G401 (cell line): ENCODE measurements around the gene ZNF486. TPM values are rescaled to one million over a fixed set of nuclear protein-coding genes. Genes with fewer than 3 reads are reported as not detected.
"Not testable (repeated sequence)": the region's sequence is repeated elsewhere in the genome, so short reads cannot be mapped to it uniquely, and the experiment has no call there.

Experiments used
- DNase-seq: peaks from one replicate; pipeline ENCODE4 v3.0.0-alpha.2; 2015; ENCODE audit warnings: low spot score
- in situ Hi-C: cut with HindIII; loops from 2 replicates; pipeline ENCODE4 v1.10.0; 2016; ENCODE audit warnings: low sequenced_read_pairs, mixed read lengths
- total RNA-seq: library from RNA; depleted of rRNA; stranded (reverse); fragments of >200 nt; shearing (Covaris generic); gene quantifications from 2 replicates; pipeline ENCODE4 v1.2.3, GENCODE V29; 2014; rRNA removed

Gene ZNF486
- not detected in 2 replicates for total RNA-seq

DNA sequence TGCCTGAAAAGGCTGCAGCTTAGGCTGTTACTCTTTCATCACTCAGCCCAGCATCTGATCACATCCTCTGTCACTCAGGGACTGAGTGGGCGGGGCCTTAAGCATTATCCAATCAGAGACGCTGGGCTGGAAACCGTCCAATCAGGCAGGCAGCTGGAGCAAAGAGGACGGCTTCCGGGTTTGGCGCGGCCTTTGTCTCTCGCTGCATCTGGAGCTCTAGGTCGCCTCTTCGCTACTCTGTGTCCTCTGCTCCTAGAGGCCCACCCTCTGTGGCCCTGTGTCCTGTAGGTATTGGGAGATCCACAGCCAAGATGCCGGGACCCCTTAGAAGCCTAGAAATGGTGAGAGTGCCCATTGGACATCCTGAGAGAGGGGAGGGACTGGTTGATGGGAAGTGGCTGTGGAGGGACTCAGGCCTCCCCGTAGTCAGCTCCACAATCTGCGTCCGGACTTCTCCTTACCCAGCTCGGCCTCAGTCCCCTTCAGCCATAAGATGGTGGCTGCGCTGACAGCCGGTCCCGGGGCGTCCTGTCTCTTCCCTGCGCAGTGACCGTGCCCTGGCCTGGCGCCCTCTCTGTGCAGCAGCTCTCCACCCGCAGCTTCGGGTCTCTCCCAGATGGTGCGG, at the start of gene ZNF486:
Gene ZNF486 (plus strand): TSS at position 195 of the 625 bp plus-strand sequence. CDS start 117 bp downstream, at position 312.
- peak; percentile 97 for DNase-seq
- in situ Hi-C loops = no loop called here

DNA sequence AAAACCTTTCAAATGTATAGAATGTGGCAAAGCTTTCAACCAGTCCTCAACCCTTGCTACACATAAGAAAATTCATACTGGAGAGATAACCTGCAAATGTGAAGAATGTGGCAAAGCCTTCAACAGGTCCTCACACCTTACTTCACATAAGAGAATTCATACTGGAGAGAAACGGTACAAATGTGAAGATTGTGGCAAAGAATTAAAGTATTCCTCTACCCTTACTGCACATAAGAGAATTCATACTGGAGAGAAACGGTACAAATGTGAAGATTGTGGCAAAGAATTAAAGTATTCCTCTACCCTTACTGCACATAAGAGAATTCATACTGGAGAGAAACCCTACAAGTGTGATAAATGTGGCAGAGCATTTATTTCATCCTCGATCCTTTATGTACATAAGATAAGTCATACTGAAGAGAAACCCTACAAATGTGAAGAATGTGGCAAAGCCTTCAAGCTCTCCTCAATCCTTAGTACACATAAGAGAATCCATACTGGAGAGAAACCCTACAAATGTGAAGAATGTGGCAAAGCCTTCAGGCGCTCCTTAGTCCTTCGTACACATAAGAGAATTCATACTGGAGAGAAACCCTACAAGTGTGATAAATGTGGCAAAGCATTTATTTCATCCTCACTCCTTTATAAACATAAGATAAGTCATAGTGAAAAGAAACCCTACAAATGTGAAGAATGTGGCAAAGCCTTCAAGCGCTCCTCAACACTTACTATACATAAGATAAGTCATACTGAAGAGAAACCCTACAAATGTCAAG, 48.8 kb upstream of the ZNF486 start:
- DNase-seq, in situ Hi-C loops: not testable (repeated sequence)

DNA sequence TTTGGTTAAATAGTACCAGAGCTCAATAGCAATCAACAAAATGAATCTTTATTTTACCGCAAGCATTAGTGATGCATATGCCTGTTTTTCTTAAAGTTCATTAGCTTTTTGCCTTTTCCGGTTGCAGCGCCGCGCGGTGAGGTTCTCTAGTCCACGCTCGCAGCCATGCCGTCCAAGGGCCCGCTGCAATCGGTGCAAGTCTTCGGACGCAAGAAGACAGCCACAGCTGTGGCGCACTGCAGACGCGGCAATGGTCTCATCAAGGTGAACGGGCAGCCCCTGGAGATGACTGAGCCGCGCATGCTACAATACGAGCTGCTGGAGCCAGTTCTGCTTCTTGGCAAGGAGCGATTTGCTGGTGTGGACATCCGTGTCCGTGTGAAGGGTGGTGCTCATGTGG, 42.1 kb upstream of the ZNF486 start:
- in situ Hi-C loops = no loop called here
- DNase-seq = no peak

DNA sequence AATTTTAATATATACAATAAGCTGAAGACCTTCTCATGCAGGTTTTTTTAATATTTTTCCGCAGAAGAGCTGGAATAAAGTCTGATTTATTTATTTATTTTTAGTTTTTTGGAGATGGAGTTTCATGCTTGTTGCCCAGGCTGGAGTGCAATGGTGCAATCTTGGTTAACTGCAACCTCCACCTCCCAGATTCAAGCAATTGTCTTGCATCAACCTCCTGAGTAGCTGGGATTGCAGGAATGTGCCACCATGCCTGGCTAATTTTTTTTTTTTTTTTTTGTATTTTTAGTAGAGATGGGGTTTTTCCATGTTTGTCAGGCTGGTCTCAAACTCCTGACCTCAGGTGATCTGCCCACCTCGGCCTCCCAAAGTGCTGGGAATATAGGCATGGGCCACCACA, 34.1 kb upstream of the ZNF486 start:
- not testable (repeated sequence) for DNase-seq

DNA sequence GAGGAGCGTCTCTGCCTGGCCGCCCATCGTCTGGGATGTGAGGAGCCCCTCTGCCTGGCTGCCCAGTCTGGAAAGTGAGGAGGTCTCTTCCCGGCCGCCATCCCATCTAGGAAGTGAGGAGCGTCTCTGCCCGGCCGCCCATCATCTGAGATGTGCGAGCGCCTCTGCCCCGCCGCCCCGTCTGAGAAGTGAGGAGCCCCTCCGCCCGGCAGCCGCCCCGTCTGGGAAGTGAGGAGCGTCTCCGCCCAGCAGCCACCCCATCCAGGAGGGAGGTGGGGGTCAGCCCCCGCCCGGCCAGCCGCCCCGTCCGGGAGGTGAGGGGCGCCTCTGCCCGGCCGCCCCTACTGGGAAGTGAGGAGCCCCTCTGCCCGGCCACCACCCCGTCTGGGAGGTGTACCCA, 29.3 kb upstream of the ZNF486 start:
- in situ Hi-C loops, DNase-seq: not testable (repeated sequence)

More for the DNA sequence above, 34.1 kb upstream of the ZNF486 start:
- in situ Hi-C loops = not testable (repeated sequence)

DNA sequence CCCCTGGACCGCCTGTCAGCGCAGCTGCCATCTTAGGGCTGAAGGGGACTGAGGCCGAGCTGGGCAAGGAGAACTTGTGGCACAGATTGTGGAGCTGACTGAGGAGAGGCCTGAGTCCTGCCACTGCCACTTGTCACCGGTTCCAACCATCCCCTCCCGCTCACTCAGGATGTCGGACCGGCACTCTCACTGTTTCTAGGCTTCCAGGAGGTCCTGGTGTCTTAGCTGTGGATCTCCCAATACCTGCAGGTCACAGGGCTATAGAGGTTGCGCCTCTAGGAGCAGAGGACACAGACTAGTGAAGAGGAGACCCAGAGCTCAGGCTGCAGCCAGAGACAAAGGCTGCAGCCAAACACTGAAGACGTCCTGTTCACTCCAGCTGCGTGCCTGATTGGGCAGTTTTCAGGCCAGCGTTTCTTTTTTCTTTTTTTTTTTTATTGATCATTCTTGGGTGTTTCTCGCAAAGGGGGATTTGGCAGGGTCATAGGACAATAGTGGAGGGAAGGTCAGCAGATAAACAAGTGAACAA, 15.3 kb upstream of the ZNF486 start:
- DNase-seq = no peak
- in situ Hi-C loops = no loop called here

DNA sequence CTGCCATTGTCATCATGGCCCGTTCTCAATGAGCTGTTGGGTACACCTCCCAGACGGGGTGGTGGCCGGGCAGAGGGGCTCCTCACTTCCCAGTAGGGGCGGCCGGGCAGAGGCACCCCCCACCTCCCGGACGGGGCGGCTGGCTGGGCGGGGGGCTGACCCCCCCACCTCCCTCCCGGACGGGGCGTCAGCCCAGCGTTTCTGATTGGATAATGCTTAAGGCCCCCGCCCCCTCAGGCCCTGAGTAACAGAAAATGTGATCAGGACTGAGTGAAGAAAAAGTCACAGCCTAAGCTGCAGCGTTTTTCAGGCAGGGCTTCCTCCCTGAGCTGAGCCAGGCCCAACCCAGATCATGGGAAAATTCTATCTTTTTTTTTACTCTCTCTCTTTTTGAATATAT, 14.5 kb upstream of the ZNF486 start:
- in situ Hi-C loops = not testable (repeated sequence)

DNA sequence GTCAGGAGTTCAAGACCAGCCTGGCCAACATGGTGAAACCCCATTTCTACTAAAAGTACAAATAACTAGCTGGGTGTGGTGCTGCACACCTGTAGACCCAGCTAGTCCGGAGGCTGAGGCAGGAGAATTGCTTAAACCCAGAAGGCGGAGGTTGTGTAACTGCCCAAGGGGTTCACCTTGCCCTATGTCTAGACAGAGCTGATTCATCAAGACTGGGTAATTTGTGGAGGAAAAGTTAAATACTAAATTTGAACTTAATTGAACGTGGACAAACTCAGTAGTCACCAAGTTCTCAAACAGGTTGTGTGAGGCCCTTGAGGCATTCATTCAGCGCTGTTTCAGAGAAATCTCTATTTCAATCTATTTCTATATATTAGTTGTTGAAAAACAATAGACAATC, 13.7 kb upstream of the ZNF486 start:
- no peak for DNase-seq
- in situ Hi-C loops = no loop called here

More for the DNA sequence above, 14.5 kb upstream of the ZNF486 start:
- DNase-seq = not testable (repeated sequence)

DNA sequence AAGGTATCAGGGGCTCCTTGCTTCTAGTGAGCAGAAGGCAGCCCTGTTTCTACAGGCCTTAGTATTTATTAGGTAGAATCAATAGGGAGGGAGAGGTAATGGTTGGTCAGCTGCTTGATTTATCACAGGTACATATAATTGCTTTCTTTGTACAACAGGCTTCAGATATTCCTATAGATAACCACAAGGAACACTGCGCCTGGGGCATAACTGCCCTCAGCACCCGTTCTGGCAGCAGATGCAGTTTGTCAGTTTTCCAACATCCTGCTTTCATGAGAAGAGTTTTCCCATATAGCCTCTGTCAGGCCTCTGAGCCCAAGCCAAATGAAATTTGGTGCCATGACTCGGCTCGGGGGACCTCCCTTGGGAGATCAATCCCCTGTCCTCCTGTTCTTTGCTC, 12.4 kb upstream of the ZNF486 start:
- no peak for DNase-seq
- in situ Hi-C loops = no loop called here

DNA sequence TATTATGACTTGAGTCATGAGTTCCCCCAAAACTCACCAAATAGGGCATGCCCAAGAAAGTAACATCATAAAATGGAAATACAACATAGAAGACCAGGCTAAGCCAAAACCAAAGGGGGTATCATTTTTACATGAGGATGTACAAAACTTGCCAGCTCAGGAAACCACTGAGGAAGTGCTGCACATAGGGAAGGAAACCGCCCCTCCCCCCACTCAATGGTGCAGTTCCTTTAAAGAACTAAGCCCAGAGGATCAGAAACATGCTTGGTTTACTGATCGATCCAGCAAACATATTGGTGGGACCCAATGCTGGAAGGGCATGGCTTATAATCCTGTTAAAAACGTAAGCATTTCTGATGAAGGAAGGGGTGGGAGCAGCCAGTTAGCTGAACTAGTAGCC, 4.2 kb upstream of the ZNF486 start:
- in situ Hi-C loops = no loop called here
- DNase-seq = no peak

DNA sequence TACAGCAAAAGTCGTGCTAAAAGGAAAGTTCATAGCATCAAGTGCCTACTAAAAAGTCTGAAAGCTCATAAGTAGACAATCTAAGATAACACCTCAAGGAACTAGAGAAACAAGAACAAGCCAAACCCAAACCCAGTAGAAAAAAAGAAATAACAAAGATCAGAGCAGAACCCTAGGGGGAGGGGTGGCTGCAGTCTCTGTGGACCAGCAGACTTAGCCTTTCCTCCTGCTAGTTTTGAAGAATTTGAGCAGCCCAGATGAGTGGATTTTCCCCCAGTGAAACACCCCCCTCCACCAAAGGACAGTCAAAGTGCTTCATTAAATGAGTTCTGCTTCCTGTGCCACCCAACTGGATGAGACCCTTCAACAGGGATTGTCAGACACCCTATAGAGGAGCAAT, 2.6 kb upstream of the ZNF486 start:
- in situ Hi-C loops = no loop called here
- DNase-seq = no peak

DNA sequence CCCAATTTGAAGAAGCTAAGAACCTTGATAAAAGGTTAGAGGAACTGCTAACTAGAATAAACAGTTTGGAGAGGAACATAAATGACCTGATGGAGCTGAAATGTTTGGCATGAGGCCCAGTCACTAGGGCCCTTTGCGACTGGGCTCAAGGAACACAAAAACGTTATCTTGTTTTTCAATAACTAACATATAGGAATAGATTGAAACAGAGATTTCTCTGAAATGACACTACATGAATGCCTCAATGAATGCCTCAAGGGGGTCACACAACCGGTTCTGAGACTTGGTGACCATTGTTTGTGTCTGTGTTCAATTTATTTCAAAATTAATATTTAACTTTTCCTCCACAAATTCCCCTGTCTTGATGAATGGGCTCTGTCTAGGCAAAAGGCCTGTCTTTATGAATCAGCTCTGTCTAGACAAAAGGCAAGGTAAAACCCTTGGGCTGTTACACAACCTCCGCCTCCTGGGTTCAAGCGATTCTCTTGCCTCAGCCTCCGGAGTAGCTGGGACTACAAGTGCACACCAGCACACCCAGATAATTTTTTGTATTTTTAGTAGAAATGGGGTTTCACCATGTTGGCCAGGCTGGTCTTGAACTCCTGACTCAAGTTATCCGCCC, 932 bp upstream of the ZNF486 start:
- in situ Hi-C loops = no loop called here
- DNase-seq = no peak

DNA sequence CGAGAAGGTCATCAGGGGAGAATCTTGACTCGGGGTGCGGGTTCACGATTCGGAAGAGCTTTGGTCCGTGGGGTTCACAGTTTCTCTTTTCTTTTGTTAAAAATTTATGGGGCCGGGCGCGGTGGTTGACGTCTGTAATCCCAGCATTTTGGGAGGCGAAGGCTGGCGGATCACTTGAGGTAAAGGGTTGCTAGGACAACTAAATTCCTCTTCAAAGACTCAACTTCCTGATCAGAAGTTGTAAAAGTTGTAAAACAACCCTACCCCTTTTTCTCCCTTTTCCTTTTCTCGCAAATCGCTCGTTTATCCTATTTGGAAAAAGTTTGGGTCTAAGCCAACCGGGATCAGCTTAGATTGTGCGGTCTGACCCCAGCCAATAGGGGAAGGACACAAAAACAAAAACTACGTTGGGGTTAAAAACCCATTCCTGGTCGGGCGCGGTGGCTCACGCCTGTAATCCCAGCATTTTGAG, 673 bp downstream of the ZNF486 start:
- in situ Hi-C loops = no loop called here
- DNase-seq = peak; percentile 13

DNA sequence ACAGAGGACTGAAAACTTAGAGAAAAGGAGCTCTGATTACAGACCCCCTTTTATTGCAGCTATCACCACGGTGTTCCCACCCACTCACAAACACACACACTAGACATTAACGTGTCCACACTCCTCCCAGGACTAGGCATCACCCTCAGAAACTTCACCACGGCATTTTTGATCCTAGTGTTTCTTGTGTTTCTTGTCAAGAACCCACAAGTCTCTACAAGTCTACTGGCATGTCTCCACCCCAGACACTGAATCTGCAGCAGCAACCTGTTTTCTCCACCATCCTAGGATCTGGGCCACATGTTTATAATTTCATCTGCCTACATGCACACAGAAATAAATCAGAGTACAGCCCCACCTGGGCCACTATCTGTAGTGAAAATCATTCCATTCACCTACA, 4.3 kb downstream of the ZNF486 start:
- no peak for DNase-seq
- in situ Hi-C loops = no loop called here

DNA sequence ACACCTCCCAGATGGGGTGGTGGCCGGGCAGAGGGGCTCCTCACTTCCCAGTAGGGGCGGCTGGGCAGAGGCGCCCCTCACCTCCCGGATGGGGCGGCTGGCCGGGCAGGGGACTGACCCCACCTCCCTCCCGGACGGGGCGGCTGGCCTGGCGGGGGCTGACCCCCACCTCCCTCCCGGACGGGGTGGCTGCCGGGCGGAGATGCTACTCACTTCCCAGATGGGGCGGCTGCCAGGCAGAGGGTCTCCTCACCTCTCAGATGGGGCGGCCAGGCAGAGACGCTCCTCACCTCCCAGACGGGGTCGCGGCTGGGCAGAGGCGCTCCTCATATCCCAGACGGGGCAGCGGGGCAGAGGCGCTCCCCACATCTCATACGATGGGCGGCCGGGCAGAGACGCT, 8.8 kb downstream of the ZNF486 start:
- DNase-seq, in situ Hi-C loops: not testable (repeated sequence)

DNA sequence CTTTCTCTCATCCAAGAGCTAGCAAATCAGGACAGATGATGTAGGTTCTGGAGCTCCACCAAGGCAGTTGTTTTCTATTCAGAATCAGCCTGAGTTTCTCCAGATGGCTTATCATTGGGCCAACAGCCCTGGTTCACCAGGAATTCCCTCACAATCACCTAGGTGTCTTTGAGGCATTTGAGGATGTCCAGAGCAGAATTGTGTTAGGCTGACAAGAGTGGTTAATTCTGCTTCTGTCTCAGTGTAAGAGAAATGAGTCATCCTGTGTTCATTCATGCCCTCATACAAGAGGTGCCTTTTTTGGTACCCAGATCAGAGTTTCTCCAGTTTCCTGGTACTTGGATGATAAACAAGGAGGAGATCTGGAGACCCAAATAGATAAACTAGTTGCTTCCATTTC, 12.9 kb downstream of the ZNF486 start:
- in situ Hi-C loops, DNase-seq: not testable (repeated sequence)

DNA sequence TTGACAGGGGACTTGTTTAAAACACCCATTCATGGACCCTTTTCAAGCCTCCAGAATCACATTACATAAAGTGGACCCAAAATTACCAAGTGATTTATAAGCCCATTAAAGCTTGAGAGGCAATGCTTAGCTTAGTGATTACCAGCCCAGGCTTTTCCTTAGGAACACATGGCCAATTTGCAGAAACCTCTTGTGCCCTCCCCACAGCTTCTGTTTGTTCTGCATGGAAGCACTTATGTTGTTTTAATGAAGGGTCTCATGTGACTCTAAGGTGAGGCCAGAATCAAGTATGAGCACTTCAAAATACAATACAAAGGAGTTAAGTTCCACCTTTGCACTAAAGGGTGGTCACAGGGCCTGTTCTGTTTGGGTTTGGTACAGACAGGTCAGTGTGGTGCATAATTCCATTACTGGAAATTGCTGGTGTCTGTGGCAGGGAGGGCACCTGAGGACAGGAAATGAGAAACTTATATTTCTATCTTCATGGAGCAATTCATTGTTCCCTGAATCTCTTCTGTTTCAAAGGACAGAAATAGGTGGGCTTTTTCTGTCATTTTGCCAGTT, 15.3 kb downstream of the ZNF486 start:
- in situ Hi-C loops = no loop called here

DNA sequence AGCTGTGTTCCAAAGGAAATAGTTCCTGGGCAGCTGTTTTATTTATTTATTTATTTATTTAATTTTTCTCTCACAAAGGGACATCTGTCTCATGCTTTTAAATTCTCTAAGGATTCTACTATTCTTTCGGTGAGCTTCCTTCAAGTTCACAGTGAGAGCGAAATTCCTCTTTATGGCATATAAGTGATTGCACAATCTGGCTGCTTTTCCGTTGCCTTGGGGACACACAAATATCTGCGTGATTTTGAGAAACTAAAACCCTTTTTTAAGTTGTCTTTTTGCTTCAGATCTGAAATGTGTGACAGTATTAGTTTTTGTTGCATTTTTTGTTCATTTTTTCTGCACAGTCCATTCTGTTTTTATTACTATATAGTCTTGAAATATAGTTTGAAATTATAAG, 19.2 kb downstream of the ZNF486 start:
- DNase-seq = no peak
- in situ Hi-C loops = no loop called here

More for the DNA sequence above, 15.3 kb downstream of the ZNF486 start:
- no peak for DNase-seq

DNA sequence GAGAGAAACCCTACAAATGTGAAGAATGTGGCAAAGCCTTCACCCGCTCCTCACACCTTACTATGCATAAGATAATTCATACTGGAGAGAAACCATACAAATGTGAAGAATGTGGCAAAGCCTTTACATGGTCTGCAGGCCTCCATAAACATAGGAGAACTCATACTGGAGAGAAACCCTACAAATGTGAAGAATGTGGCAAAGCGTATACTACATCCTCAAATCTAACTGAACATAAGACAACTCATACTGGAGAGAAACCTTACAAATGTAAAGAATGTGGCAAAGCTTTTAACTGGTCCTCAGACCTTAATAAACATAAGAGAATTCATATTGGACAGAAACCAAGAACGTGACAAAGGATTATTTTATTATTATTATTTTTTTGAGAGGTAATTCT, 30.7 kb downstream of the ZNF486 start:
- in situ Hi-C loops = no loop called here
- no peak for DNase-seq

DNA sequence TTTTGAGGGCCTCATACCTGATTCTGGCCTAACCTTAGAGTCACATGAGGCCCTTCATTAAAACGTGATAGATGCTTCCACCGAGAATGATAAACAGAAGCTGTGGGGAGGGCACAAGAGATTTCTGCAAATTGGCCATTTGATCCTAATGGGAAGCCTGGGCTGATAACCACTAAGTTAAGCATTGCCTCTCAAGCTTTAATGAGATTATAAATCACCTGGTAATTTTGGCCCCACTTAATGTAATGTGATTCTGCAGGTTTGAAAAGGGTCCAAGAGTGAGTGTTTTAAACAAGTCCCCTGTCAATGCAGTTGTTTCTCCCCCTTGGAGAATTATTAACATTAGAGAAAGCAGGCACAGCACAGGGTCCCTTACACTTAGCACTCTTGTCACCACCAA, 42.0 kb downstream of the ZNF486 start:
- in situ Hi-C loops = no loop called here

More for the DNA sequence above, 42.0 kb downstream of the ZNF486 start:
- no peak for DNase-seq
